ENCODE results near the gene HOXC10.

The HOXC10 gene

DNA sequence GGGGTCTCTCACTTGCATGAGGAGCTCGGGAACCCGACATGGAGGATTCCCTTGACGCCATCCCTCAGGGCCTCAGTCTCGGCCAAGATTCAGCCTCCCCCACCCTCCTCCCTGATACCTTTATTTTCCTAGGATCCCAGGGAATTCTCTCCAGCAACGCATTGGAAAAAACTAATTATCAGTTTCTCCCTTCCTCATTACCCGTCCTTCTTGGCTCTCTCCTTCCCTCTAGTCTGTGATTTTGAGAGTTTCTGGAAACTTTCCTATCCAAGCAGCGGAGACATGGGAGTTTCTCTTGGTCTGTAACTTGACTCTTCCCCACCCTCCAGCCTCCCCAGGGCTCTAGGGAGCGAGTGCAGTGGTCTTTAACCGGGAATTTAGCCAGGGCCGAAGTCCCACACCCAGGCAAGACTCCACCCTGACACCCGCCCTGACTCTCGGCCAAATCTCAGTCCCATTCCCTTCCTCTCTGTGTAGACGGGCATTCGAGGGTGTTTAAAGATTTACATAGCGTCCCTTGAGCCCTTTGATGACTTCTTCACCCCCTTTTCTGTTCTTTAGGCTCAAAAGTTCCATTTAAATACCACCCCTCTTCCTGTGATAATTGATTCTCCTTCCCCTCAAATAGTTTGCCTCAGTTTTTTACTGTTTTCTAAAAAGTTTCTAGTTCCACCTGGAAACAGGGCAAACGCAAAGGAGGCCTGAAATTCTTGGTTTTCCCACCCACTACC is 54.6 kb downstream of the HOXC10 start:
- Histone ChIP-seq H3K27ac (no peak overlapping the region), H3K36me3 (replicated peaks) (no peaks in the 10 kb centered on the region), H3K4me3 (ENCODE audit: low read depth, low read length) (no peak overlapping the region), H3K27me3 (replicated peaks) (peaks cover 72% of the 10 kb centered on the region)
- DNase-seq, result no peak
- TF ChIP-seq, protein P1, sequence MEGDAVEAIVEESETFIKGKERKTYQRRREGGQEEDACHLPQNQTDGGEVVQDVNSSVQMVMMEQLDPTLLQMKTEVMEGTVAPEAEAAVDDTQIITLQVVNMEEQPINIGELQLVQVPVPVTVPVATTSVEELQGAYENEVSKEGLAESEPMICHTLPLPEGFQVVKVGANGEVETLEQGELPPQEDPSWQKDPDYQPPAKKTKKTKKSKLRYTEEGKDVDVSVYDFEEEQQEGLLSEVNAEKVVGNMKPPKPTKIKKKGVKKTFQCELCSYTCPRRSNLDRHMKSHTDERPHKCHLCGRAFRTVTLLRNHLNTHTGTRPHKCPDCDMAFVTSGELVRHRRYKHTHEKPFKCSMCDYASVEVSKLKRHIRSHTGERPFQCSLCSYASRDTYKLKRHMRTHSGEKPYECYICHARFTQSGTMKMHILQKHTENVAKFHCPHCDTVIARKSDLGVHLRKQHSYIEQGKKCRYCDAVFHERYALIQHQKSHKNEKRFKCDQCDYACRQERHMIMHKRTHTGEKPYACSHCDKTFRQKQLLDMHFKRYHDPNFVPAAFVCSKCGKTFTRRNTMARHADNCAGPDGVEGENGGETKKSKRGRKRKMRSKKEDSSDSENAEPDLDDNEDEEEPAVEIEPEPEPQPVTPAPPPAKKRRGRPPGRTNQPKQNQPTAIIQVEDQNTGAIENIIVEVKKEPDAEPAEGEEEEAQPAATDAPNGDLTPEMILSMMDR (IDR thresholded peaks at IDR 0.05; ENCODE audit: low read depth, low read length, missing control alignments), result no peak
- in situ Hi-C loops (cut with HindIII; ENCODE audit: low pct_ligation_motif_present, low sequenced_read_pairs), result no loop called here
